Spleen (tissue), 7 donors: ENCODE measurements around the gene GGT6.

Experiments
- POLR2AphosphoS5 ChIP-seq, 3 donors: sonication (generic); formaldehyde crosslinking; IDR thresholded peaks; one replicate each; pipeline ENCODE4 v1.5.1; 2017; ENCODE audit warnings: antibody characterized with exemption in 3 of 3
- TF ChIP-seq, protein P1 (sequence below), 11 experiments: fragments of 200-600 bp in 7 of 11; fragments of 450-650 bp in 4 of 11; sonication (generic) in 4 of 11; IDR thresholded peaks in 8 of 11; conservative IDR thresholded peaks in 3 of 11; 1 replicate in 7 of 11; 2 replicates in 4 of 11; pipeline versions ENCODE4 v1.4.0 to v1.8.0; 2016 to 2021; ENCODE audit warnings: antibody characterized with exemption in 11 of 11, inconsistent platforms in 4 of 11, mild to moderate bottlenecking in 1 of 11
- donor health status: DM: no; HTN: no; CAD: no; lungs with moderate emphysema.
- donor health status: DM: no; HTN: no; CAD: no.
- donor health status: DM: no; HTN: no; CAD: no.

DNA sequence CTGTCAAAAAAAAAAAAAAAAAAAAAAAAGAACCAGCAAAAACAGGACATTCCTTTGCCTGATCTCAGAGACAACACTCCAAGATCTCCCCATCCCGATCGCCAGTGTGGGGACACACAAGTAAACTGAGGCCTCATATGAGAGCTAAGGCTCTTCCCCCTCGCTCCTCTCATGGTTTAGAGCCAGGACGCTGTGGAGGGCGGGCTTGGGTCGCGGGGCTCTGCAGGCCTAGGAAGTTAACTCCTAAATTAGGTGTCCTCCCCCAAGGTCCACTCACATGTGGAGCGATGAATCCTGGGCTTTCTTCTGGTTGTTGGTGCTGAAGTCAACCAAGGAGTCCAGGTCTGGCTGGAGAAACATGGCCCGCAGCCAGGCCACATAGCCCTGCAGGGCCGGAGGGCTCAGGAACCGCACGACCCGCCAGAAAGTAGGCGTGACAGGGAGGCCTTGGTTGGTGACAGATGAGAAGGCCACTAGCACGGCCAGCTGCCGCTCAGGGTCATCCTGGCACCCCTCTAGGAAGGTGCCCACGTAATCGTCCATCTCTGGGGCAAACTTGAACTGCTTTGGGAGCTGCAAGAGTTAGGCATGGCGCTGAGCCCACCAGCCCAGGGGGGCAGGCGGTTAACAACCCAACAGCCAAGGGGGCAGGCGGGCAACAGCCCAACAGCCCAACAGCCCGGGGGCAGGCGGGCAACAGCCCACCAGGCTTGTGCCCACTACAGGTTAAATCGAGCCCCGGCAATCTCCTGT is 10.4 kb downstream of the GGT6 start:
- TF ChIP-seq, protein P1, sequence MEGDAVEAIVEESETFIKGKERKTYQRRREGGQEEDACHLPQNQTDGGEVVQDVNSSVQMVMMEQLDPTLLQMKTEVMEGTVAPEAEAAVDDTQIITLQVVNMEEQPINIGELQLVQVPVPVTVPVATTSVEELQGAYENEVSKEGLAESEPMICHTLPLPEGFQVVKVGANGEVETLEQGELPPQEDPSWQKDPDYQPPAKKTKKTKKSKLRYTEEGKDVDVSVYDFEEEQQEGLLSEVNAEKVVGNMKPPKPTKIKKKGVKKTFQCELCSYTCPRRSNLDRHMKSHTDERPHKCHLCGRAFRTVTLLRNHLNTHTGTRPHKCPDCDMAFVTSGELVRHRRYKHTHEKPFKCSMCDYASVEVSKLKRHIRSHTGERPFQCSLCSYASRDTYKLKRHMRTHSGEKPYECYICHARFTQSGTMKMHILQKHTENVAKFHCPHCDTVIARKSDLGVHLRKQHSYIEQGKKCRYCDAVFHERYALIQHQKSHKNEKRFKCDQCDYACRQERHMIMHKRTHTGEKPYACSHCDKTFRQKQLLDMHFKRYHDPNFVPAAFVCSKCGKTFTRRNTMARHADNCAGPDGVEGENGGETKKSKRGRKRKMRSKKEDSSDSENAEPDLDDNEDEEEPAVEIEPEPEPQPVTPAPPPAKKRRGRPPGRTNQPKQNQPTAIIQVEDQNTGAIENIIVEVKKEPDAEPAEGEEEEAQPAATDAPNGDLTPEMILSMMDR (IDR thresholded peaks at IDR 0.05 in 8 of 11, conservative IDR thresholded peaks at IDR 0.05 in 3 of 11): no peak
- peak in 2 of 3 donors; percentile 26 to 43 for TF ChIP-seq POLR2AphosphoS5 (IDR thresholded peaks at IDR 0.05)
